ENCODE measurements around the gene HCRTR1. TPM values are rescaled to one million over a fixed set of nuclear protein-coding genes. Genes with fewer than 3 reads are reported as not detected.

HCRTR1 gene
- polyA plus RNA-seq, 1 donor from 2014 or later = 0.37 TPM

- no peak overlapping the region for H3K4me2 ChIP-seq (ENCODE audit: low read length)
- H3K9ac ChIP-seq (ENCODE audit: low read length) = no peak overlapping the region
- no peaks in the 10 kb centered on the region for H3K36me3 ChIP-seq (ENCODE audit: insufficient read depth, low read length)
Observed at GRCh38 chr1:31627930-31628559, 10.6 kb downstream of the HCRTR1 start.

More at GRCh38 chr1:31627930-31628559, 10.6 kb downstream of the HCRTR1 start:
- H4K20me1 ChIP-seq (ENCODE audit: insufficient read depth) = no peaks in the 10 kb centered on the region
- no peaks in the 10 kb centered on the region for H3F3A ChIP-seq (ENCODE audit: insufficient read depth, low read length, poor library complexity, severe bottlenecking)
- H3K27me3 ChIP-seq (ENCODE audit: insufficient read depth, low read depth, low read length) = no peaks in the 10 kb centered on the region
- no peak overlapping the region for H3K4me3 ChIP-seq (ENCODE audit: low read length)
- no peaks in the 10 kb centered on the region for H3K9me2 ChIP-seq (ENCODE audit: insufficient read depth, low read length)
- no peak for TF ChIP-seq REST (IDR thresholded peaks at IDR 0.05; ENCODE audit: borderline replicate concordance)
- TF ChIP-seq TAF1 (IDR thresholded peaks at IDR 0.05; ENCODE audit: low read depth) = no peak
- no peak for TF ChIP-seq SMC3 (conservative IDR thresholded peaks at IDR 0.05; ENCODE audit: poor library complexity)
- TF ChIP-seq POLR2AphosphoS5 (IDR thresholded peaks at IDR 0.05) = no peak
- TF ChIP-seq EZH2 (IDR thresholded peaks at IDR 0.05; ENCODE audit: borderline replicate concordance, insufficient read depth, low read length, poor library complexity, severe bottlenecking) = no peak
- no peak for TF ChIP-seq EP300 (conservative IDR thresholded peaks at IDR 0.05; ENCODE audit: poor library complexity, severe bottlenecking)
- TF ChIP-seq MXI1 (conservative IDR thresholded peaks at IDR 0.05; ENCODE audit: poor library complexity, severe bottlenecking) = no peak
- TF ChIP-seq RAD21 (conservative IDR thresholded peaks at IDR 0.05) = no peak
- TF ChIP-seq CTCF (IDR thresholded peaks at IDR 0.05; ENCODE audit: poor library complexity, severe bottlenecking) = no peak
- H3K27ac ChIP-seq (ENCODE audit: low read length) = no peak overlapping the region
- H3K79me2 ChIP-seq (replicated peaks; ENCODE audit: insufficient read depth, low read length) = no peaks in the 10 kb centered on the region
- no peak overlapping the region for H2AFZ ChIP-seq (ENCODE audit: low read depth, low read length)
- no peaks in the 10 kb centered on the region for H3K9me3 ChIP-seq (ENCODE audit: low read length)
